HCT116 (cell line): ENCODE results near the gene PIPOX. TPM values are rescaled to one million over a fixed set of nuclear protein-coding genes. Genes with fewer than 3 reads are reported as not detected.

Source experiments
- ATAC-seq: fragments of 200-7000 bp; cut with Tn5 transposase; 2 replicates; pipeline ENCODE4 v1.9.1; 2020; ENCODE audit warnings: mild to moderate bottlenecking, moderate library complexity
- BruUV-seq: library from RNA; stranded (reverse); fragments of 400-500 nt; replicated peaks from 2 replicates; lab custom pipeline; 2021; lab: Mats Ljungman, UMichigan
- CTCF ChIA-PET: fragments of 300-600 bp; sonication (Branson Sonifier 250); formaldehyde crosslinking; loops from one replicate; lab custom pipeline; 2021; ENCODE audit warnings: antibody characterized with exemption; lab: Charles Lee
- POLR2A ChIA-PET: fragments of 300-600, 350-600 bp; sonication (Branson Sonifier 250); formaldehyde crosslinking; loops from one replicate; lab custom pipeline; 2021; ENCODE audit warnings: antibody characterized with exemption; lab: Charles Lee
- RAD21 ChIA-PET, 2 experiments: fragments of 300-600 bp; sonication (Branson Sonifier 250); formaldehyde crosslinking; loops; one replicate each; lab custom pipeline; 2023; ENCODE audit warnings: low total read pairs in 2 of 2; ENCODE audit not compliant: uncharacterized antibody in 2 of 2, unreplicated experiment in 2 of 2, low non-redundant PET in 1 of 2; lab: Charles Lee
- DNase-seq: peaks from one replicate; pipeline ENCODE4 v3.0.0-alpha.2; 2010; ENCODE audit warnings: low read depth, low spot score
- H2AFZ ChIP-seq: fragments of 200-600 bp; shearing (Covaris generic), sonication (generic); 2 replicates; pipeline ENCODE4 v1.6.1; 2017; ENCODE audit warnings: low read depth, mixed run types, mixed read lengths, antibody characterized with exemption, low read length; ENCODE audit not compliant: poor library complexity, severe bottlenecking
- H3K27ac ChIP-seq: 2 replicates; pipeline ENCODE4 v1.5.1; 2012; ENCODE audit warnings: low read depth, low read length
- H3K27me3 ChIP-seq: fragments of 200-600 bp; sonication (generic); 2 replicates; pipeline ENCODE4 v1.6.1; 2016; ENCODE audit warnings: mixed run types, low read length, mixed read lengths; ENCODE audit not compliant: insufficient read depth
- H3K36me3 ChIP-seq, 2 experiments: fragments of 200-500 bp in 1 of 2; fragments of 200-600 bp in 1 of 2; sonication (Bioruptor generic) in 1 of 2; sonication (generic) in 1 of 2; 2 replicates each; pipeline versions ENCODE4 v1.5.1 to v1.6.1; 2014 to 2016; ENCODE audit warnings: low read length in 2 of 2, inconsistent platforms in 1 of 2, mixed read lengths in 1 of 2, mixed run types in 1 of 2; ENCODE audit not compliant: insufficient read depth in 2 of 2, control insufficient read depth in 1 of 2
- H3K4me1 ChIP-seq, 2 experiments: fragments of 200-600 bp in 1 of 2; sonication (generic) in 1 of 2; 2 replicates each; pipeline versions ENCODE4 v1.5.1 to v1.6.1; 2012 to 2017; ENCODE audit warnings: low read length in 2 of 2, inconsistent platforms in 1 of 2, mild to moderate bottlenecking in 1 of 2, mixed read lengths in 1 of 2, mixed run types in 1 of 2, moderate library complexity in 1 of 2; ENCODE audit not compliant: insufficient read depth in 2 of 2, control insufficient read depth in 1 of 2
- H3K4me2 ChIP-seq: fragments of 200-600 bp; sonication (generic); 2 replicates; pipeline ENCODE4 v1.6.1; 2017; ENCODE audit warnings: mixed run types, low read length, mixed read lengths
- H3K4me3 ChIP-seq, 2 experiments: fragments of 200-600 bp in 1 of 2; sonication (generic) in 1 of 2; replicated peaks in 1 of 2; 2 replicates each; pipeline ENCODE4 v1.5.1; 2011 to 2016; ENCODE audit warnings: low read length in 2 of 2, control low read depth in 1 of 2, low read depth in 1 of 2, mild to moderate bottlenecking in 1 of 2, mixed read lengths in 1 of 2, mixed run types in 1 of 2
- H3K79me2 ChIP-seq: fragments of 200-600 bp; sonication (generic); 2 replicates; pipeline ENCODE4 v1.6.1; 2017; ENCODE audit warnings: mild to moderate bottlenecking, mixed run types, low read length, moderate library complexity, mixed read lengths; ENCODE audit not compliant: insufficient read depth
- H3K9ac ChIP-seq: fragments of 200-600 bp; sonication (generic); 2 replicates; pipeline ENCODE4 v1.6.1; 2016; ENCODE audit warnings: low read length, mixed read lengths
- H3K9me2 ChIP-seq: fragments of 200-600 bp; sonication (generic), shearing (Covaris generic); 2 replicates; pipeline ENCODE4 v1.6.1; 2017; ENCODE audit warnings: mixed run types, mild to moderate bottlenecking, moderate library complexity; ENCODE audit not compliant: insufficient read depth
- H3K9me3 ChIP-seq, 2 experiments: fragments of 200-500 bp in 1 of 2; fragments of 200-600 bp in 1 of 2; sonication (Bioruptor generic) in 1 of 2; sonication (generic) in 1 of 2; 2 replicates each; pipeline ENCODE4 v1.6.1; 2014 to 2017; ENCODE audit warnings: low read length in 2 of 2, mixed read lengths in 2 of 2, inconsistent platforms in 1 of 2, low read depth in 1 of 2, mild to moderate bottlenecking in 1 of 2, mixed run types in 1 of 2, moderate library complexity in 1 of 2; ENCODE audit not compliant: control insufficient read depth in 1 of 2, insufficient read depth in 1 of 2
- H4K20me1 ChIP-seq: fragments of 200-600 bp; sonication (generic), shearing (Covaris generic); 2 replicates; pipeline ENCODE4 v1.6.1; 2017; ENCODE audit warnings: mixed run types, mild to moderate bottlenecking, moderate library complexity; ENCODE audit not compliant: insufficient read depth
- ATF3 ChIP-seq: IDR thresholded peaks from 2 replicates; pipeline ENCODE4 v1.6.1; 2012
- CBX3 ChIP-seq: IDR thresholded peaks from 2 replicates; pipeline ENCODE4 v1.6.1; 2012; ENCODE audit warnings: low read depth
- ELF1 ChIP-seq: IDR thresholded peaks from 2 replicates; pipeline ENCODE4 v1.6.1; 2012; ENCODE audit warnings: low read depth, borderline replicate concordance
- EZH2phosphoT487 ChIP-seq: fragments of 200-600 bp; IDR thresholded peaks from 2 replicates; pipeline ENCODE4 v1.6.1; 2018; ENCODE audit warnings: antibody characterized with exemption, borderline replicate concordance
- SP1 ChIP-seq: IDR thresholded peaks from 2 replicates; pipeline ENCODE4 v1.6.1; 2012; ENCODE audit warnings: low read depth
- ZBTB33 ChIP-seq: IDR thresholded peaks from 2 replicates; pipeline ENCODE4 v1.6.1; 2011; ENCODE audit warnings: mild to moderate bottlenecking, low read length, moderate library complexity; ENCODE audit not compliant: insufficient replicate concordance; ENCODE audit errors: extremely low read depth
- intact Hi-C: fragments of 100-400 bp; cut with micrococcal nuclease; formaldehyde crosslinking; loops from 2 replicates; pipeline ENCODE4 v1.10.0; 2022
- total RNA-seq: library from RNA; stranded (reverse); gene quantifications from one replicate; pipeline ENCODE4 v1.2.1, GENCODE V29; 2021; ENCODE audit not compliant: unreplicated experiment

The PIPOX gene
- total RNA-seq, 1 experiment from 2014 or later, result 1.8 TPM

GRCh38 chr17:29039764-29040598, 3.0 kb upstream of the PIPOX start:
- intact Hi-C loops, result no loop called here

GRCh38 chr17:29041091-29041490, 1.9 kb upstream of the PIPOX start:
- RAD21 ChIA-PET, result no interaction called here
- TF ChIP-seq ELF1 (no peak), ZBTB33 (no peak)
- CTCF ChIA-PET, result no interaction called here
- no peak overlapping the region for H3K27ac ChIP-seq
- H3K4me2 ChIP-seq, result no peak overlapping the region
- no peaks in the 10 kb centered on the region for H3K9me3 ChIP-seq
- DNase-seq, result no peak
- ATAC-seq, result no peak
- BruUV-seq, result no TSS peak
- H3K9ac ChIP-seq, result no peak overlapping the region
- H4K20me1 ChIP-seq, result no peaks in the 10 kb centered on the region
- H3K4me3 ChIP-seq, result no peak overlapping the region
- H3K4me1 ChIP-seq, result peaks cover 0 to 7% of the 10 kb centered on the region in 2 experiments; a peak in 2 of 4 replicates
- H3K9me2 ChIP-seq, result no peaks in the 10 kb centered on the region
- H3K36me3 ChIP-seq, result no peaks in the 10 kb centered on the region
- intact Hi-C loops, result no loop called here
- H3K27me3 ChIP-seq, result peaks cover 15% of the 10 kb centered on the region; the same call in 1 of the 2 replicates
- H3K79me2 ChIP-seq, result no peaks in the 10 kb centered on the region
- no peak overlapping the region for H2AFZ ChIP-seq
- POLR2A ChIA-PET, result no interaction called here

More at GRCh38 chr17:29039764-29040598, 3.0 kb upstream of the PIPOX start:
- Histone ChIP-seq H3K36me3 (no peaks in the 10 kb centered on the region), H3K27ac (no peak overlapping the region), H2AFZ (no peak overlapping the region), H3K4me1 (peaks cover 0 to 7% of the 10 kb centered on the region in 2 experiments; a peak in 2 of 4 replicates), H3K4me3 (no peak overlapping the region), H3K27me3 (peaks cover 15% of the 10 kb centered on the region; the same call in 1 of the 2 replicates), H3K79me2 (no peaks in the 10 kb centered on the region), H3K9ac (no peak overlapping the region), H3K4me2 (no peak overlapping the region), H4K20me1 (no peaks in the 10 kb centered on the region), H3K9me2 (no peaks in the 10 kb centered on the region), H3K9me3 (peaks cover 3 to 4% of the 10 kb centered on the region in 2 experiments; a peak in 2 of 4 replicates)
- DNase-seq, result no peak
- TF ChIP-seq EZH2phosphoT487, result no peak
- TF ChIP-seq ATF3, result no peak
- no peak for TF ChIP-seq SP1
- TF ChIP-seq ELF1, result no peak
- no peak for TF ChIP-seq CBX3
- ATAC-seq, result no peak
- POLR2A ChIA-PET, result no interaction called here
- RAD21 ChIA-PET, result no interaction called here
- CTCF ChIA-PET, result no interaction called here
- no TSS peak for BruUV-seq
